H1 (cell line): ENCODE data around the gene LANCL1. TPM values are rescaled to one million over a fixed set of nuclear protein-coding genes. Genes with fewer than 3 reads are reported as not detected.

Experiments used
- CTCF ChIA-PET: fragments of 300-600 bp; sonication (Branson Sonifier 250); formaldehyde crosslinking; loops from one replicate; lab custom pipeline; 2021; ENCODE audit not compliant: partially characterized antibody; lab: Charles Lee
- POLR2A ChIA-PET: fragments of 300-600 bp; sonication (Branson Sonifier 250); formaldehyde crosslinking; loops from one replicate; lab custom pipeline; 2021; ENCODE audit warnings: inconsistent platforms; ENCODE audit not compliant: partially characterized antibody; lab: Charles Lee
- DNase-seq, 2 experiments: peaks; one replicate each; pipeline versions ENCODE4 v3.0.0 to v3.0.0-alpha.2; 2010 to 2022; ENCODE audit warnings: low spot score in 2 of 2, low read depth in 1 of 2, mixed read lengths in 1 of 2
- FAIRE-seq: peaks from 2 replicates; lab custom pipeline; 2011; peaks lifted over from hg19 to GRCh38; lab: Jason Lieb, UNC
- H2AFZ ChIP-seq: 2 replicates; pipeline ENCODE4 v1.8.1; 2012; ENCODE audit warnings: low read length, inconsistent platforms
- H2AK5ac ChIP-seq: 2 replicates; pipeline ENCODE4 v1.6.1; 2013; ENCODE audit warnings: low read depth, low read length
- H2BK120ac ChIP-seq: replicated peaks from 2 replicates; pipeline ENCODE3; 2013; ENCODE audit warnings: low read depth, low read length, inconsistent platforms
- H2BK12ac ChIP-seq: 2 replicates; pipeline ENCODE4 v1.6.1; 2013; ENCODE audit warnings: low read depth, low read length
- H2BK15ac ChIP-seq: 2 replicates; pipeline ENCODE4 v1.6.1; 2013; ENCODE audit warnings: low read length
- H2BK20ac ChIP-seq: 2 replicates; pipeline ENCODE4 v1.6.1; 2013; ENCODE audit warnings: low read length
- H2BK5ac ChIP-seq: 2 replicates; pipeline ENCODE4 v1.6.1; 2013; ENCODE audit warnings: low read depth, low read length
- H3K14ac ChIP-seq: 2 replicates; pipeline ENCODE4 v1.6.1; 2013; ENCODE audit warnings: inconsistent platforms; ENCODE audit not compliant: insufficient read length
- H3K18ac ChIP-seq: 2 replicates; pipeline ENCODE4 v1.6.1; 2013; ENCODE audit warnings: low read length; ENCODE audit errors: extremely low read depth
- H3K23ac ChIP-seq: 2 replicates; pipeline ENCODE4 v1.6.1; 2013; ENCODE audit warnings: inconsistent platforms; ENCODE audit not compliant: insufficient read length
- H3K23me2 ChIP-seq: 2 replicates; pipeline ENCODE4 v1.6.1; 2013; ENCODE audit warnings: low read depth, low read length
- H3K27ac ChIP-seq: 2 replicates; pipeline ENCODE4 v1.6.1; 2011; ENCODE audit warnings: low read depth, low read length, inconsistent platforms
- H3K27me3 ChIP-seq, 4 experiments: replicated peaks in 1 of 4; 1 replicate in 1 of 4; 2 replicates in 3 of 4; pipeline versions ENCODE4 v1.6.1 to v1.8.1; 2011 to 2013; ENCODE audit warnings: low read length in 3 of 4, mild to moderate bottlenecking in 3 of 4, inconsistent platforms in 2 of 4, mixed read lengths in 2 of 4, moderate library complexity in 1 of 4; ENCODE audit not compliant: control insufficient read depth in 3 of 4, insufficient read depth in 3 of 4; ENCODE audit errors: extremely low read depth in 1 of 4
- H3K36me3 ChIP-seq, 4 experiments: 2 replicates each; pipeline versions ENCODE4 v1.6.1 to v1.8.1; 2011 to 2013; ENCODE audit warnings: mild to moderate bottlenecking in 4 of 4, low read length in 3 of 4, moderate library complexity in 2 of 4, control low read depth in 1 of 4, inconsistent platforms in 1 of 4; ENCODE audit not compliant: insufficient read depth in 4 of 4, control insufficient read depth in 2 of 4
- H3K4ac ChIP-seq: replicated peaks from 2 replicates; pipeline ENCODE3; 2013; ENCODE audit warnings: low read length, low read depth, mixed read lengths, inconsistent platforms; ENCODE audit not compliant: insufficient read length
- H3K4me1 ChIP-seq, 4 experiments: replicated peaks in 1 of 4; 1 replicate in 1 of 4; 2 replicates in 3 of 4; pipeline versions ENCODE4 v1.6.1 to v1.8.1; 2011 to 2013; ENCODE audit warnings: low read length in 3 of 4, inconsistent platforms in 2 of 4, mixed read lengths in 1 of 4; ENCODE audit not compliant: insufficient read depth in 4 of 4, control insufficient read depth in 3 of 4
- H3K4me2 ChIP-seq, 2 experiments: 2 replicates each; pipeline versions ENCODE4 v1.6.1 to v1.8.1; 2011 to 2013; ENCODE audit warnings: low read depth in 2 of 2, low read length in 2 of 2, control low read depth in 1 of 2, inconsistent platforms in 1 of 2, mild to moderate bottlenecking in 1 of 2; ENCODE audit not compliant: insufficient read depth in 1 of 2
- H3K4me3 ChIP-seq, 4 experiments: fragments of 200-600, 300-600 bp in 1 of 4; sonication (generic), shearing (Covaris generic), sonication (Bioruptor Twin) in 1 of 4; 2 replicates each; pipeline versions ENCODE4 v1.5.1 to v1.8.1; 2011 to 2016; ENCODE audit warnings: low read length in 4 of 4, low read depth in 3 of 4, control low read depth in 2 of 4, inconsistent platforms in 2 of 4, mild to moderate bottlenecking in 2 of 4, mixed read lengths in 1 of 4, moderate library complexity in 1 of 4; ENCODE audit not compliant: insufficient read depth in 2 of 4; ENCODE audit errors: extremely low read depth in 1 of 4
- H3K56ac ChIP-seq: replicated peaks from 2 replicates; pipeline ENCODE3; 2013; ENCODE audit warnings: low read depth, mild to moderate bottlenecking, mixed read lengths, low read length, inconsistent platforms; ENCODE audit not compliant: insufficient read length
- H3K79me1 ChIP-seq: 2 replicates; pipeline ENCODE4 v1.6.1; 2013; ENCODE audit warnings: low read depth, low read length, control low read depth
- H3K79me2 ChIP-seq, 2 experiments: 2 replicates each; pipeline versions ENCODE4 v1.6.1 to v1.8.1; 2012 to 2013; ENCODE audit warnings: low read length in 2 of 2, mild to moderate bottlenecking in 2 of 2, inconsistent platforms in 1 of 2; ENCODE audit not compliant: insufficient read depth in 2 of 2, control insufficient read depth in 1 of 2
- H3K9ac ChIP-seq, 4 experiments: replicated peaks in 1 of 4; 1 replicate in 1 of 4; 2 replicates in 3 of 4; pipeline versions ENCODE4 v1.6.1 to v1.8.1; 2011 to 2013; ENCODE audit warnings: low read depth in 3 of 4, low read length in 3 of 4, control low read depth in 2 of 4, mild to moderate bottlenecking in 2 of 4, moderate library complexity in 2 of 4, inconsistent platforms in 1 of 4; ENCODE audit errors: extremely low read depth in 1 of 4
- H3K9me3 ChIP-seq, 2 experiments: 2 replicates each; pipeline versions ENCODE4 v1.6.1 to v1.8.1; 2012 to 2013; ENCODE audit warnings: mild to moderate bottlenecking in 2 of 2, moderate library complexity in 2 of 2, control low read depth in 1 of 2, inconsistent platforms in 1 of 2, low read depth in 1 of 2, low read length in 1 of 2, mixed read lengths in 1 of 2; ENCODE audit not compliant: insufficient read depth in 2 of 2
- H4K20me1 ChIP-seq, 2 experiments: replicated peaks in 1 of 2; 2 replicates each; pipeline versions ENCODE3 to v1.8.1; 2011 to 2013; ENCODE audit warnings: inconsistent platforms in 2 of 2, low read length in 2 of 2, mild to moderate bottlenecking in 1 of 2; ENCODE audit not compliant: insufficient read depth in 2 of 2, control insufficient read depth in 1 of 2
- H4K5ac ChIP-seq: 2 replicates; pipeline ENCODE4 v1.6.1; 2013; ENCODE audit warnings: low read length, low read depth, mixed read lengths, inconsistent platforms; ENCODE audit not compliant: insufficient read length
- H4K8ac ChIP-seq: 2 replicates; pipeline ENCODE4 v1.8.0; 2013; ENCODE audit warnings: mild to moderate bottlenecking, moderate library complexity, low read length, inconsistent platforms; ENCODE audit not compliant: insufficient read depth; ENCODE audit errors: extremely low read depth
- H4K91ac ChIP-seq: replicated peaks from 2 replicates; pipeline ENCODE3; 2013; ENCODE audit warnings: low read length, mixed read lengths, inconsistent platforms; ENCODE audit not compliant: insufficient read length
- CHD2 ChIP-seq: IDR thresholded peaks from 2 replicates; pipeline ENCODE4 v1.6.1; 2012; ENCODE audit warnings: low read length, improper control_type of control experiment
- CREB1 ChIP-seq: IDR thresholded peaks from 2 replicates; pipeline ENCODE4 v1.6.1; 2012; ENCODE audit warnings: inconsistent platforms
- CTBP2 ChIP-seq: IDR thresholded peaks from 2 replicates; pipeline ENCODE4 v1.7.0; 2011; ENCODE audit warnings: borderline replicate concordance, mild to moderate bottlenecking, moderate library complexity, mixed read lengths, low read length; ENCODE audit not compliant: insufficient read depth, insufficient read length
- GABPA ChIP-seq: IDR thresholded peaks from 2 replicates; pipeline ENCODE4 v1.6.1; 2011; ENCODE audit warnings: mild to moderate bottlenecking, low read length, moderate library complexity, borderline replicate concordance; ENCODE audit not compliant: insufficient read depth
- GTF2F1 ChIP-seq: IDR thresholded peaks from 2 replicates; pipeline ENCODE4 v1.6.1; 2012; ENCODE audit warnings: low read depth, low read length, improper control_type of control experiment, borderline replicate concordance
- JUN ChIP-seq: IDR thresholded peaks from 2 replicates; pipeline ENCODE4 v1.6.1; 2011; ENCODE audit warnings: low read depth, mild to moderate bottlenecking, improper control_type of control experiment, low read length
- KDM4A ChIP-seq: IDR thresholded peaks from one replicate; pipeline ENCODE4 v1.7.1; 2012; ENCODE audit warnings: low read depth, mild to moderate bottlenecking, moderate library complexity, low read length, inconsistent platforms; ENCODE audit not compliant: severe bottlenecking
- POLR2A ChIP-seq, 2 experiments: IDR thresholded peaks; 1 replicate in 1 of 2; 2 replicates in 1 of 2; pipeline ENCODE4 v1.6.1; 2011; ENCODE audit warnings: low read depth in 2 of 2, low read length in 2 of 2, mild to moderate bottlenecking in 2 of 2; ENCODE audit errors: control extremely low read depth in 1 of 2
- RFX5 ChIP-seq: IDR thresholded peaks from 2 replicates; pipeline ENCODE4 v1.6.1; 2011; ENCODE audit warnings: low read depth, low read length, improper control_type of control experiment, borderline replicate concordance
- RNF2 ChIP-seq: fragments of 200-900, 300-1000 bp; sonication (generic); IDR thresholded peaks from 2 replicates; pipeline ENCODE4 v1.7.1; 2016; ENCODE audit warnings: borderline replicate concordance, low read depth, mild to moderate bottlenecking, antibody characterized with exemption, low read length; ENCODE audit not compliant: poor library complexity, severe bottlenecking; ENCODE audit errors: missing control alignments
- SIX5 ChIP-seq: IDR thresholded peaks from 2 replicates; pipeline ENCODE4 v1.6.1; 2011; ENCODE audit warnings: mild to moderate bottlenecking, low read depth, low read length
- SP2 ChIP-seq: IDR thresholded peaks from 2 replicates; pipeline ENCODE4 v1.6.1; 2012; ENCODE audit warnings: mild to moderate bottlenecking, low read length, inconsistent platforms
- SUZ12 ChIP-seq: fragments of 200-600 bp; sonication (generic); IDR thresholded peaks from 2 replicates; pipeline ENCODE4 v1.6.1; 2012; ENCODE audit warnings: mild to moderate bottlenecking, inconsistent platforms, low read length, moderate library complexity, mixed read lengths
- TCF12 ChIP-seq: IDR thresholded peaks from 2 replicates; pipeline ENCODE4 v1.6.1; 2011; ENCODE audit warnings: low read depth, mild to moderate bottlenecking, low read length
- ZNF274 ChIP-seq: IDR thresholded peaks from 2 replicates; pipeline ENCODE4 v1.7.0; 2012; ENCODE audit warnings: low read length, borderline replicate concordance; ENCODE audit errors: extremely low read depth
- polyA plus RNA-seq, 7 experiments: library from polyadenylated mRNA; depleted of rRNA in 3 of 7; stranded (reverse) in 5 of 7; unstranded in 2 of 7; fragments of >200 nt in 5 of 7; fragments of 200-250 nt in 2 of 7; gene quantifications; 1 replicate in 5 of 7; 2 replicates in 1 of 7; 4 replicates in 1 of 7; pipeline versions ENCODE4 v1.2.1 to v1.2.3, GENCODE V29; 2011 to 2013; ENCODE audit warnings: missing spikeins in 2 of 7, mixed read lengths in 2 of 7
- total RNA-seq: library from RNA; stranded (reverse); fragmentation: NEBNext Ultra II Directional; extraction: Animal tissue kit (Norgen Biotek cat#: 25700); gene quantifications from 2 replicates; pipeline ENCODE4 v1.2.1, GENCODE V29; 2021
- TF ChIP-seq, protein P1 (sequence below): IDR thresholded peaks from 2 replicates; pipeline ENCODE4 v1.6.1; 2012; ENCODE audit warnings: inconsistent platforms

Gene LANCL1
- total and polyA plus RNA-seq, 2 of the 8 experiments (the other 6 are each of a cell fraction or from before 2014, with no cell fraction given), result 26.2 to 48.7 TPM

DNA sequence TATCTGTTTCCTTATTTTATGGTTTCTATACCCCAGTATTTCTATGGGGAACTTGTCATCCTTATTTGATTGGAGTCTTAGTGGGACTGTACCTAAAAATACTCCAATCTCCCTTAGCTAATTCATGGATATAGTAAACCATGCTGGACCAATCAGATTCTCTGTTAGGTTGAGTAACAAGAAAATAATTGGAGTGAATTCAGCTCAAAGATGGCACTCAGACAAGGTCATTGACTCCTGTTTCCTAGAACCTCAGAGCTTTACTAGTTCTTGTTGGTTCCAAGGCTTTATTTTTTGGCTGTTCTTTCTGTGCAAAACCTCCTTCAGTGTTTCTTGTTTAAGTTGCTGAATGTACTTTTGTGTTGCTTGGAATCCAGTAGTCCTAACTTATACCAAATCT, 48.0 kb upstream of the LANCL1 start:
- H4K5ac ChIP-seq, result no peak overlapping the region
- H3K27ac ChIP-seq, result no peak overlapping the region
- no peak overlapping the region for H2BK12ac ChIP-seq
- peaks cover 0 to 1% (median 0%) of the 10 kb centered on the region in 4 experiments; a peak in 1 of 7 replicates for H3K27me3 ChIP-seq
- no peaks in the 10 kb centered on the region for H3K79me1 ChIP-seq
- no peaks in the 10 kb centered on the region for H3K36me3 ChIP-seq
- no peak overlapping the region for H3K56ac ChIP-seq
- no peaks in the 10 kb centered on the region for H3K4me1 ChIP-seq
- H2BK20ac ChIP-seq, result no peak overlapping the region
- no peak overlapping the region for H3K14ac ChIP-seq
- FAIRE-seq (no peak), DNase-seq (no peak)
- POLR2A ChIA-PET, result no interaction called here
- H3K18ac ChIP-seq, result no peak overlapping the region
- CTCF ChIA-PET, result interaction anchor here (1.4 to 3.7 kb wide), 2 partner anchors 21 to 511 kb away, joined by 3 to 15 read pairs; no protein-coding TSS in a partner anchor
- no peaks in the 10 kb centered on the region for H3K23me2 ChIP-seq
- no peaks in the 10 kb centered on the region for H4K20me1 ChIP-seq
- H2AK5ac ChIP-seq, result no peak overlapping the region
- H3K23ac ChIP-seq, result no peak overlapping the region
- no peak overlapping the region for H4K91ac ChIP-seq
- H3K9me3 ChIP-seq, result no peaks in the 10 kb centered on the region
- no peaks in the 10 kb centered on the region for H3K79me2 ChIP-seq
- H2BK15ac ChIP-seq, result no peak overlapping the region
- no peak overlapping the region for H2AFZ ChIP-seq
- H3K4me3 ChIP-seq, result no peak overlapping the region
- H4K8ac ChIP-seq, result no peak overlapping the region
- H2BK120ac ChIP-seq, result no peak overlapping the region
- no peak overlapping the region for H3K4me2 ChIP-seq
- H3K4ac ChIP-seq, result no peak overlapping the region
- H3K9ac ChIP-seq, result no peak overlapping the region
- no peak overlapping the region for H2BK5ac ChIP-seq
- no peak for TF ChIP-seq TCF12
- TF ChIP-seq SUZ12, result no peak
- TF ChIP-seq JUN, result no peak
- TF ChIP-seq SP2, result no peak
- TF ChIP-seq CHD2, result no peak
- TF ChIP-seq, protein P1, sequence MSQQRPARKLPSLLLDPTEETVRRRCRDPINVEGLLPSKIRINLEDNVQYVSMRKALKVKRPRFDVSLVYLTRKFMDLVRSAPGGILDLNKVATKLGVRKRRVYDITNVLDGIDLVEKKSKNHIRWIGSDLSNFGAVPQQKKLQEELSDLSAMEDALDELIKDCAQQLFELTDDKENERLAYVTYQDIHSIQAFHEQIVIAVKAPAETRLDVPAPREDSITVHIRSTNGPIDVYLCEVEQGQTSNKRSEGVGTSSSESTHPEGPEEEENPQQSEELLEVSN, result no peak
- no peak for TF ChIP-seq GABPA
- TF ChIP-seq CREB1, result no peak
- TF ChIP-seq RNF2, result no peak
- TF ChIP-seq SIX5, result no peak
- TF ChIP-seq RFX5, result no peak
- TF ChIP-seq CTBP2, result no peak
- TF ChIP-seq KDM4A, result no peak
- TF ChIP-seq ZNF274, result no peak
- no peak for TF ChIP-seq POLR2A (IDR thresholded peaks at IDR 0.05; ENCODE audit: control extremely low read depth in 1 of 2, low read depth in 2 of 2, low read length in 2 of 2)
- no peak for TF ChIP-seq GTF2F1
